ENCODE measurements around the gene FAM149A.

DNA sequence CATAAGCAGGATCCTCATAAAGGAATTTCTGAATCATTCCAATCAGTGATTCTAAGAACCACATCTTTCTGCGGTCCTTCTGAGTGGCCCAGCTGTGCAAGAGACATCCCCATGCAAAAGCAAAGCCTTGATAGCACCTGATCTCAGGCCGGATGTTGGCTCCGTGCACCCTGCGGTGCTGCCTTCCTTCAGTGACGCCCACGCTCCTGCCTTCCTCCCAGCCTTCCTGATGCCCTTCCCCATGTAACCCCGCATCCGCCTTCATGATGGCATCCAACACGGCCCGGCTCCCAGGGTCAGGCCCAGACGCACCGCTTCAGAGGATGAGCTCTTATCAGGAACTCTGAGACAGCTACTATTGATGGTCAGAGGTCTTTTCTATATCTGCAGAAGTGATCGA is 66.5 kb downstream of the FAM149A start:
- TF ChIP-seq ZNF274 (IDR thresholded peaks at IDR 0.05; ENCODE audit: low read depth, low read length) (no peak), YY1 (IDR thresholded peaks at IDR 0.05; ENCODE audit: insufficient read depth, insufficient read length) (no peak), SUZ12 (IDR thresholded peaks at IDR 0.05; ENCODE audit: extremely low read depth, insufficient read depth, insufficient read length) (no peak)

Data from NT2/D1 (cell line).